GM21723 (cell line): ENCODE results near the gene NEK4.

Experiments
- ATAC-seq: cut with Tn5 transposase; IDR thresholded peaks from one replicate; pipeline ENCODE4 v1.9.1; 2021; ENCODE audit warnings: mild to moderate bottlenecking, moderate library complexity; ENCODE audit not compliant: unreplicated experiment

NEK4 gene

DNA sequence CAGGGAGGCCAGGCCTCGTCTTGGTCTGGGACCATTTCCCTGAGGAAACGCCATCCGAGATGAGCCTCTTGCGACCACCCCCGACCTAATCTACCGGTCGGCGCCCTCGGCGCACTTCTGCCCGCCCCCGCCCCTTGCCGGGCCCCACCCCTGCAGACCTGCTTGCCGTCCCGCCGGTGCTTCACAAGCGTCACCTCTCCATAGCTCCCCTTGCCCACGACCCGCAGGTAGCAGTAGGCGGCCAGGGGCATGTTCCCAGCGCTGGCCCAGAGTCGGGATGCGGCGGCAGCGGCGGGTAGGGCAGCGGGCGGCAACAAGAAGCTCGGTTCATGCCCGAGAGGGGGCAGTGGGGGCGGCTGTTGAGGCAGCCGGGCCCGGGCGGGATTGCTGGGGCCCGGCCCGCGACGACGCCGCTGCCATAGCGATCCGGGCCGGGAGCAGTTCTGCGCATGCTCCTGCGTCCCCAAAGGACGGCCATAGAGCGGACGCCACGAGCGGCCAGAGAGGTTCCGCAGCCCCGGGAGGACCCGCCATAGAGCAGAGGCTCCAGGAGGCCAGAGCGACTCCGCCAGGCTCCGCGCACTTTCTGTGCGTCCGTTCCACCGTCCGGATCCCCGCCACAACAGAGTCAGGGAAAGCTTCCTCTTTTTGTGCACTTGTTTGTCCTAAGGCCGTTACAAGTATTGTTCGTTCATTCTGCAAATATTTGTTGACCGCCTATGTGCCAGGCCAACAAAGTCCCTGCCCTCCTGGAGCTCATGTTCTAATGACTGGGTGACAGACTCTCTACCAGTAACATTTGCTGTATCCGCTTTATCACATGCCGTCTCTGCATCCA, at the start of gene NEK4:
NEK4 (minus strand) TSS at position 445 of the 838 bp plus-strand sequence; CDS start at position 251, 194 bp downstream.
- peak; percentile 95 for ATAC-seq

DNA sequence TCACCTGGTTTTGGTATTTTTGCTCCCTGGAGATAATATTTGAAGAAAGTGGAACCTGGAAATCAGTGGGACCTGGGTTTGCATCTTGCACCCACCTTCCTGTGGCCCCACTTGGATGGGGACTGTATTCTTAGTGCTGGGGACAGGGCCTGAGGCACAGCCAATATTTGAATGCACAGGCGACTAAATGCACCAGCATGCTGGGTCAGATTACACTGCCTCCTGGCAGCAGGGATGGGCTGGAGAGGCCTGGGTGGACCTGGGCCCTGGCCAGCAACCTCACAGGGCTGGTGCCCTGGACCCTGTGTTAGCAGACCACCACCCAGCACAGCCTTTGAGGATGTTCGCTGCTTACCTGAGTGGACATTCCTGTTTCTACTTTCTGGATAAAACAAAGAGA, 49.2 kb upstream of the NEK4 start:
- ATAC-seq = no peak

DNA sequence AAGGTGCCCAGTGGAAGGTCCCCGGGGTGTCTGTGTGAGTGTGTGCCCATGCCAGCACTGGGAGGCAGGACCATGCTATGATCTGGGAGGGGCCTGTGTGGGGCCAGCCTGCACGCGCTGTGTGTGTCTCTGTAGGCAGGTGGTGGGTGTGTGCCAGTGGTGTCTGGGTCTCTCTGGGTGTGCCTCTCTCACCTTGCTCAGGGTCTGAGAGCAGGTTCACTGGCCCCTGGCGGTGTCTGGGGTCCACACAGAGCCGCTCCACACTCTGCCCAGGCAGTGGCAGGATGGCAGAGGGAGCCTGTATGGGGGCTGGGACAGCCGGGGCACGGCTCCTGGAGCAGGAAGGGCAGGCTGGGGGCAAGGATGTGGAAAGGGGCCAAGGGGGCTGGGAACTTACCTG, 47.1 kb upstream of the NEK4 start:
- no peak for ATAC-seq

DNA sequence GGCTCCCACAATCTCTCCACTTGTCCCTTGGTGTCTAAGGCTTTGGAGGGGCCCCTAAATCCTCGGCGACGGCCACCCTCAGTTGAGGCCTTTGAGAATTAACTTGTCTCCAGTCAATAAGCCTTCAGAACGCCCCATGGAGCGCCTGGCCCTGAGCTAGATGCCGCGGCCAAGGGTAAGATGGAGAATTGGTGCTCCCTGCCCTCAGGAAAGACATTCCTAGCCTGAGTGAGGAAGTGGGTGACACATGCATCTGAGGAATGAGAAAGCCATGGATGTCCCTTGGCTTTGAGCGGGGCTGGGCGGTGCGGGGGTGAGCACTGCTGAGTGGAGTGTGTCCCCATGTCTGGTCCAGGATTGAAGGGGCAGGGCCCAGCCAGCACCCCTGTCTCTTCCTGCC, 46.5 kb upstream of the NEK4 start:
- ATAC-seq = no peak

DNA sequence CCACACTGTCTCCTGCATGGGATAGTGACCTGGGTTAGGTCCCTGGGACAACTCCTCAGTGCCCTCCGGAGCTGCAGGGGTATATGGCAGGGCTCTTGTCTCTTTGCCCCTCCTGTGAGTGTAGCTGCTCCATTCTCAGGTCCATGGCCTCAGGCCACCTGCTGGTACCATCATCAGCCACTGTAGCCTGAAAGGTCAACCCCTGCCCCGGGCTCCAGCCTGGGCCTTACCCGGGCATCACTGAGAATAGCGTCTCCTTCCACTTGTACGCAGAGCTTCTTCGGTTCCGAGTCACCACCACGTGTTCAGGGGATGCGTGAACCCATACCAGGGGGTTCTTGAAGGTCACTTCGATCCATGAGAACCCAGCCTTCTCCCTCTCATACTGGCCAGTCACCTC, 45.9 kb upstream of the NEK4 start:
- no peak for ATAC-seq

DNA sequence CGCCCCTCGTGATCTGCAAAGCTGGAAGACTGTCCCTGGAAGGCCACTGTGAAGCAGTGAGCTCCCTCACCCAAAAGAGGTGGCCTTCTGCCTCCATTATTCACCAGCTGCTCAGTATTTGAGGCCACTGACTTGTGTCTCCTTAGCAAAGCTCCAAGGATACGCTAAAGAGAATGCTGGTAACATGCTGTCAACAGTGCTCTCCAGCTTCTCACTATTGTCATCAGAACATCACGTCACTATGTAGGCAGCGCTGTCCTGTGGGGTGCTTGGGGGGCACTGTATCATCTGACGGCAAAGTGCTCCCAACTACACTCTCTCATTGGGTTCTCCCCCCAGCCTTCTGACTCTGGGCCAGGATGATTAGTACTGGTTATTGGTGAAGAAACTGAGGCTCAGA, 45.5 kb upstream of the NEK4 start:
- ATAC-seq = no peak

DNA sequence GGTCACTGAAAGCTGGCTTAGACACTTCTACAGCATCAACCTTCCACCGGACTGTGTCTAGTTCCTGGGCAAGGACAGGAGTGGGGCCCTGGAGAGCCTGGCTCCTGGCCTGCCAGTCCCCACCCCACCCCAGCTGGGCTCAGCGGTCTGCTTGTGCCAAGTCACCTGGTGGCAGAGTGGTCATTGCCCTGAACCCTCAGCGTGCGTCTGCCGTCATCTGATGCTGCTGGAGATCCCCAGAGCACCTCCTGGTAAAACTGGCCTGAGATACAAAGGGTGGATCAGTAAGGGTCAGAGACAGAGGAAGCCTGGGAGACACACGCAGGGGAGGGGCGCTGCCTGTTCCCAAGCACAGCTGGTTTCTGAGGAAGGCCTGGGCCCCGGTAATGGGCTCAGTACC, 43.1 kb upstream of the NEK4 start:
- no peak for ATAC-seq

DNA sequence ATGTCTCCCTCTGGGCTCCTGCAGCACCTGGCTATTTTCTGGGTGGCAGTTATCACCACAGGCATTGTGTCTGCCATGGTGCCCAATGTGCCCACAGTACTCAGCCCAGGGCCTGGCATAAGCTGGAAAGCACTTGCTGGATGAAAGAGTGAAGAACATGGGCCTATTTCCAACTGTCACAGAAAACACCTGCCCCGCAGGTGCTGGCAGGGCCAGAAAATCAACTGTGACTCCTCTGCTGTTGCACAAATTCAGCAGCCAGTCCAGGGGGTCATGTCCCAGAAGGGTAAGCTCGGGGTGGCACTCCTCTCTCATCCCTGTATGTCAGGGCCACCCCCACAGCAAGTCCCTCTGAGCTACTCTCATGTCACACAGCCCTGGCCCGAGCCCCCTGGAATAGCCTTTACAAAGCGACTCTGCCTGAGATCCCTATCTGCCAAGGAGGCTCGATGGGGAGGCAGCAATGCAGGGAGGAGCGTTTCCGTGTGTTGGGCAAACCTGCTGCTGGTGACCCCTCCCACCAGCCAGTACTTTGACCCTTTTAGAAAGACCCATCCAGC, 40.8 kb upstream of the NEK4 start:
- ATAC-seq = no peak

DNA sequence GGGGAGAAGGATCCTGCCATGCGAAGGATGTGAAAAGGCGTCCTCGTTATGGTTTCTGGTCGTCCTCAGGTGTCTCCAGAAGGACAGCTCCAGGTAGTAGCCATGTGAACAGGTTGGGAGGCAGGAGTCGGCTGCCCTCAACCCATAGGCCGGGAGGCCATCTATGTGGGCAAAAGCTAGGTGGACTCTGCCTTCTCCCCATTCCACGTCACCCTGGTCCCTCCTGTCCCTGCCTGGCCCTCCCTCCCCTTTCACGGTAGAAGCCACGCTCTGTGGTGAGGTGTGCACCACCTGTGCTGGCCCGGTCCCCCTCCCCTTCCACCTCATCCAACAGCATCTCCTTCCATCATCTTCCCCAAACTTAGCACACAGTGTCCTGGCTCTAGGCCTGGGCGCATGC, 40.2 kb upstream of the NEK4 start:
- no peak for ATAC-seq

DNA sequence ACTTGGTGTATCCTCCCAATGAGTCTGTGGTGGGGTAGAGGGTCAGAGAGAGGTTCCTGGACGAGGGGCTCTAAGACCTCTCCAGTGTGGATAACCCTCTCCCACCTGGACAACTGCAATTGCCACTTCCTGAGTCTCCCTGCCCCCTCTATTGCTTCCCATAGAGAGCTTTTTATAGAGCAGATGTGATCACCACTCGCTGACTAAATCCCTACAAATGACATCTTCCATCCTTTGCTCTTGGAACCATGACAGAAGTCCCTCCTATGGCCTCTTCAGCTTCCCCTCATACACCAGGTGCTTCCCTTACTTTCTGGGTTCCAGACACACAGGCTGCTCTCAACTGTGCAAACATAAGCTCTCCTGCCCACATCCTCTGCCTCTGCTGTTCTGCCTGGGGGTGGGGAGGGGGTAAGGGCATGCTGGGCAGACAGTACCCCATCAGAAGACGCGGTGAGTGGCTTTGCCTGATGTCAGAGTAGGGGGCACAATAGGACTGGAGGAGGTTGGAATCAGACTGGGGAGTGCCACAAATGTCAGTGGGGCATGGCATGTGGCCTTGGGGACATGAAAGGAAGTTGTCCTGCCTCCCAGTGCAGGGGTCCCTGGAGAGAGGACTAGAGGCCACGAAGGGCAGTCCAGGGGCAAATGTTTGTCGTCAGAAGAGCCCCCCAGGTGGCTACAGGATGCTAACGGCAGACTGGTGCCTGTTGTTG, 39.1 kb upstream of the NEK4 start:
- no peak for ATAC-seq

DNA sequence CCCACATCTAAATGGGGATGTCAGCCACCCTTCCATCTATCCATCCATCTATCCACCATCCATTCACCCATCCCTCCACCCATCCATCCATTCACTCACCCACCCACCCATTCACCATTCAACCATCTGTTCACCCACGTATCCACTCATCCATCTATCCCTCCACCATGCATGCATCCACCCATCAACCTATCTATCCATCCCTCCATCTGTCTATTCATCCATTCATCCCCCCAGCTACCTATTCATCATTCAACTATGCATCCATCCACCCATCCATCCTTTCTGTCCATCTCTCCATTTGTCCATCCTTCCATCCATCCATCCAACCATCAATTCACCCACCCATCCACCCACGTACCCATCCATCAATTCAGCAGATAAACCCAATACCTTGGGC, 38.4 kb upstream of the NEK4 start:
- ATAC-seq = no peak

DNA sequence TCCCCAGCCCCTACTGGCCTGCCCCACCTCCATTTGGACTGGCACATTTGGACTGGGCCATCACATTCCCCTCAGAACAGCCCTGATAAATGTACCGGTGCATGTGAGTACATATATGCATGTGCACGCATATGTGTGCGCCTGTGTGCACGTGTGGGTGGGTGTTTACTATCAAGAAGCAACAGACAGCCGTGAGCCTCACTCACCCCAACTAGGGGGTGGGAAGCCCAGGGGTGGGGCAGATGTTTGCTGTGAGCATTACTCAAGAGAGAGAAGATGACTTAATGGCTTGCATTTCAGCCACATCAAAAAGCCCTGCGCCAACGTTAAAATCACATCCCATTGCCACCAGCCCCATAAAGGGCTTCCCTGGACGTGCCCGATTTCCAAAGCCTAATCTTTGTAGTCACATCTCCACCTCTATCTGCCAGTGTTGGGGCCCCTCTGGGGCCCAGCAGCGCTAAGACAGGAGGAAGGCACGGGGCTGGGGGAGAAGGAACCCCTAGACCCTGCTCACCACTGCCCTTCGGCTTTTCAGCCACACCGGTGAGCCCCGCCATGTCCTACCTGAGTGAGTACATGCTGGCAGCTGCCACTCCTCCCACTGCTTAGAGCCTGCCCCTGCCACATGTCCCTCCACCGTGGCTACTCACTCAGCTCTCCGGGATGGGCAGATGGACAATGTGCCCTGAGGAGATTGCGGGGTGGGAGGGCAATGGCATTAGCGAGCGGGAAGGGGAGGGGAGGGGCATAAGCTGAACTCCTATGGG, 34.7 kb upstream of the NEK4 start:
- no peak for ATAC-seq

DNA sequence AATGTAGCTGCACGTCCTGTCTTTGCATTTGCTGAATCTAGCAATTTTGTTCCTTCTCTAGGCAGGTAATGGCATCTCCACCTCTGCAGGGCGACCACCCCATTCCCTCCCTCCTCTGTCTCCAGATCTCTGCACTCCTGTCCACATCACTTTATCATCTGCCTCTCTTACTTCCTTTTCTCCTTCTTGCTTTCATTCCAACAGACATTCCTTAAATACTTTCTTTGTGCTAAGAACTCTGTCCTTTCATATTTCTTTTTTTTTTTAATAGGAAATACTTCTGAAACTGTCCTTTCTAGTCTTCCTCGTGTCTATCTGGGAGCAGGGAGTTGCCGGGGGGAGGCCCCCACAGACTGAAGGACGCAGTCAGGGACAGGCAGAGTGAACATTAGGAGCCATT, 31.1 kb upstream of the NEK4 start:
- ATAC-seq = no peak

DNA sequence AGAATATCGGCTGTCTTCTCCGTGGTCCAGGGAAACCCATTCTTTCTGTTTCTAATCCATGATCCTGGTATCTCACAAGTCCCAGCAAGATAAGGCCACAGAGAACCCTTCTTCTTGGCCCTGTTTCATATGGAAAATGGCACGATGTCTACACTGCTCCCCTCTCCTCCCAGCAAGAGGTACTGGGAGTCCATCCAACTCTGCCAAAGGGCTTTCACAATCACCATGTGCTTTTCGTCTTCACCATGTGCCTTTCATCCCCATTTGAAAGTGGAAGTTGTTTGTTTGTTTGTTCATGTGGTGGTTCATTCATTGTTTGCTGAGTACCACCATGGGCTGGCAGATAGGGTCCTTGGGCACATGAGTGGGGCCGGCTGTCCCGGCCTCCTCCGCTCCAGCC, 29.3 kb upstream of the NEK4 start:
- no peak for ATAC-seq

DNA sequence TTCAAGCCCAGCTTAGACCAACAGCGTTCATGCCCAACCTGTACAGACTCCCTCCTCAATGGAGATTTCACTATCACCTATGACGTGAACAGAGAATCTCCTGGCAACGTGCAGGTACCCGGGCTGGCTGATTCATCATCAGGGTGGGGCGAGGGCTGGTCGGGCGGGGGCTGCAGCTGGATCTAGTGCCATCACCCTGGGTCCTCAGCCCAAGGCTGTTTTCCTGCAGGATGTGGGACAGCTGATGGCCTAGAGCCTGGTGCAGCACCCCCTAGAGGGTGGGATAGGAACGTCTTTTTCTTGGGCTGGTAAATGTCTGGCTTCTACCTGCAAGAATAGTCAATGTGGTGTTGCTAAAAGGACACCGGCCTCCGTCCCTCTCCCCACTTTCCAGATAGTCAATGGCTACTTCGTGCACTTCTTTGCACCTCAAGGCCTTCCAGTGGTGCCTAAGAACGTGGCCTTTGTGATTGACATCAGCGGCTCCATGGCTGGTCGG, 28.3 kb upstream of the NEK4 start:
- ATAC-seq = no peak

DNA sequence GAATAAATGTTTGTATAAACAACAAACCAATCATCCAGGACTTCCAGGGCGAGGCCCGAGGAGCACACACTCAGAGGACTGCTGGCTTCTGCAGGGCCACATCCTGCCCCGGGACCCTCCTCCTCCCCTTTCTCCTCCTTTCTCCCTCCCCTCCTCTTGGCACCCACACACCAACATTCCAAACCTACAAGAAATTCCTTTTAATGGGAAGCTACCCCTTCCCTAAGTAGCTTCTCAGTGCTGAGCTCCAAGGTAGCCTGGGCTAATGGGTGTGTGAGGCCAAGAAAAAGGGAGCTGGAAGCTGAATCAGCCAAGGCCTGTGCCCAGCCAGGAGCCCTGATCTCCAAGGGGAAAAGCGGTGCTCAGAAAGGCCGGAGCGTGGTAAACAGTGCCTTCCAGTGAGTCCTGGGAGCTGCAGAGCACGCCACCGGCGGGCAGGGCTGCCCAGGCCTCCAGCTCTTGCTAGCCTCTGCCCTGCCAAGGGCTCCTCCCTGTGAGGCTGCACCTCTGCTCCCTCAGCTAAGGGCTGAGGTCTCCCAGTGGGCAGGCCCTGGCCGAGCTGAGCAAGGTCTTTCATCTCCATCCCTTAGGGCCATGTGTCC, 27.7 kb upstream of the NEK4 start:
- ATAC-seq = no peak

DNA sequence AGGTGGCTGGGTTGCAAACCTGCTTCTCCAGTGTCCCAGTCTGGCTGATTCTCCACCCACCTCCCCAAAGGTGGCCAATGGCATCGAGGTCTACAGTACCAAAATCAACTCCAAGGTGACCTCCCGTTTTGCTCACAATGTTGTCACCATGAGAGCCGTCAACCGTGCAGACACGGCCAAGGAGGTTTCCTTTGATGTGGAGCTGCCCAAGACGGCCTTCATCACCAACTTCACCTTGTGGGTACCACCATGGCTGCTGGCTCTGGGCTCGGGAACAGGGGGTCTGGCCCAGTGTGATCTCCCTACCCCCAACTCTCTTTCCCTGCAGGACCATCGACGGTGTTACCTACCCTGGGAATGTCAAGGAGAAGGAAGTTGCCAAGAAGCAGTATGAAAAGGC, 25.7 kb upstream of the NEK4 start:
- ATAC-seq = no peak

DNA sequence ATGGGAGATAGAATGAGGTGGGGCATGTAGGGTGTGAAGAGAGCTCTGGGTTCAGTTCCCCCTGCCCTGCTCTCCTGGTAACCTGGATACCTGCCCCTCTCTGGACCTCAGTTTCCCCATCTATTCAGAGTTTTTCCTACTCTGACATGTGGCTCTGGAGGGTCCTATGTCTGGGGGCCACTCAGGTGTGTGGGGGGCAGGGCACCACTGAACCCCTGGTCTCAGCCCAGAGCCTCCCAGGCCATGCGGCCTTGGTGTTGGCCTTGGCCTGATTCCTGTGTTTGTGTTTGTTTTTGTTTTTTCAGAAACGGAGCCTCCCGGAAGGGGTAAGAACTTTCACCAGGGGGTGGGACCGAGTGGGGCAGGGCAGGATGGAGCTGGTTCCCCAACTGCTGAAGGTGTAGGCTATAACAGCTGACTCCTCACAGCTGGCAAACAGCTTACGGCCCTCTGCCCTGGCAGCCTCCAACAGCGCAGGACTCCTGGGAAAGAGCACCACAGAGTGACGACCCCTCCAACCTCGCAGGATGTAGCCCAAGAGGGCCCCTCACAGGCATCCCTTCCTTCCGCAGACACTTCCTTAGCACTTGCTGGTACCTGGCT, 24.7 kb upstream of the NEK4 start:
- no peak for ATAC-seq

DNA sequence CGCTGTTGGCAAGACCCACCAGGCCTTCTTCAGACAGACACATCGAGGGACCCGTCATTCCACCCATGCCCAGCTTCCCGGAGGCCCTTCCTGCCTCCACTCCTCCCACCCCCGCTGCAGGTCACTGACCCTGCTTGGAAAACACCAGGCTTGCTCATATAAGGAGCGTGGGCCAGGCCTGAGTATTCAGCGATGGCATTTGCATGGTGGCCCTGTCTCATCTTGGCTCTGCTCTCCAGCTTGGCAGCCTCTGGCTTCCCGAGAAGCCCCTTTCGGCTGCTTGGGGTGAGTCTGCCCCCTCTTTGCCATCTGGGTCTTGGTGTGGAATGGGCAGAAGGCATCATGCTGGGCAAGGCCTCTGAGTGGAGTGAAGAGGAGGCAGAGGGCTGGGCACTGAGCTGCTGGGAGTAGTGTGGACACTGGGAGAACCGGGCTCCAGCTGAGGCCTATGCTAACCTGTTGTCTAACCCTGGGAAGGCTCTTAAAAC, 23.9 kb upstream of the NEK4 start, which contains the start of gene ITIH3:
ITIH3 (plus strand) TSS at position 185 of the 488 bp plus-strand sequence; CDS start at position 193, 8 bp downstream.
- no peak for ATAC-seq
